Placental pericyte (primary cell): ENCODE results near the gene SP140L. TPM values are rescaled to one million over a fixed set of nuclear protein-coding genes. Genes with fewer than 3 reads are reported as not detected.

Experiments
- total RNA-seq: library from RNA; depleted of rRNA; stranded (reverse); fragments of >200 nt; gene quantifications from 2 replicates; pipeline ENCODE4 v1.2.3, GENCODE V29; 2012

The SP140L gene
- total RNA-seq = 13.8 and 24.3 TPM in 2 replicates

GRCh38 chr2:230326453-230327417, at the start of gene SP140L:
Gene SP140L, plus strand, starts transcription at chr2:230327193. Its CDS starts 77 bp downstream, at chr2:230327270.

GRCh38 chr2:230416061-230416721, 89.2 kb downstream of the SP140L start, which contains the start of gene SP100:
Gene SP100, plus strand, starts transcription at chr2:230416201. Its CDS starts 96 bp downstream, at chr2:230416297.

Other genes starting within 250 kb of the SP140L start
- gene SP110, start 107.2 kb upstream of the SP140L start, total RNA-seq = 17.5 and 20.6 TPM in 2 replicates
- 1.1 and 4.4 TPM in 2 replicates for gene SP140, start 101.5 kb upstream of the SP140L start, total RNA-seq
- gene SP100, start 89.0 kb downstream of the SP140L start, total RNA-seq = 91.7 and 104 TPM in 2 replicates